Activated CD8-positive, alpha-beta T cell treated with anti-CD3 and anti-CD28 coated beads for 36 hours (primary cell): Measurements from ENCODE around the gene ANKDD1B. TPM values are rescaled to one million over a fixed set of nuclear protein-coding genes. Genes with fewer than 3 reads are reported as not detected.

Experiments used
- ATAC-seq: fragments of 200-7000 bp; cut with Tn5 transposase; one replicate; pipeline ENCODE4 v1.10.0; 2021; ENCODE audit warnings: mild to moderate bottlenecking, moderate library complexity
- CTCF ChIA-PET: fragments of 350-600 bp; sonication (Branson Sonifier 250); formaldehyde crosslinking; loops from one replicate; lab custom pipeline; 2021; ENCODE audit warnings: antibody characterized with exemption; lab: Charles Lee
- POLR2A ChIA-PET: fragments of 350-600 bp; sonication (Branson Sonifier 250); formaldehyde crosslinking; loops from one replicate; lab custom pipeline; 2021; ENCODE audit warnings: antibody characterized with exemption; lab: Charles Lee
- DNase-seq: peaks from one replicate; pipeline ENCODE4 v3.0.0-alpha.2; 2020
- H3K27ac Mint-ChIP-seq: one replicate; pipeline ENCODE4 v1.8.0; 2021; ENCODE audit warnings: mild to moderate bottlenecking, mixed read lengths
- H3K27me3 Mint-ChIP-seq: one replicate; pipeline ENCODE4 v1.8.0; 2021; ENCODE audit warnings: mixed read lengths
- H3K36me3 Mint-ChIP-seq: one replicate; pipeline ENCODE4 v1.8.0; 2021; ENCODE audit warnings: low read depth, mixed read lengths
- H3K4me1 Mint-ChIP-seq: one replicate; pipeline ENCODE4 v1.8.0; 2021; ENCODE audit warnings: low read depth, mixed read lengths
- H3K4me3 Mint-ChIP-seq: one replicate; pipeline ENCODE4 v1.8.0; 2021; ENCODE audit warnings: mild to moderate bottlenecking, moderate library complexity, mixed read lengths
- H3K9me3 Mint-ChIP-seq: one replicate; pipeline ENCODE4 v1.8.0; 2021; ENCODE audit warnings: mixed read lengths
- intact Hi-C: fragments of 100-400 bp; cut with micrococcal nuclease; formaldehyde crosslinking; loops from one replicate; pipeline ENCODE4 v1.10.0; 2022
- total RNA-seq, 2 experiments: library from RNA; stranded (reverse); gene quantifications; one replicate each; pipeline ENCODE4 v1.2.3, GENCODE V29; 2021
- TF ChIP-seq, protein P1 (sequence below): fragments of 200-600 bp; IDR thresholded peaks from one replicate; pipeline ENCODE4 v1.8.0; 2022; ENCODE audit warnings: antibody characterized with exemption, mild to moderate bottlenecking

The ANKDD1B gene
- total RNA-seq, 2 experiments from 2014 or later: not detected

DNA sequence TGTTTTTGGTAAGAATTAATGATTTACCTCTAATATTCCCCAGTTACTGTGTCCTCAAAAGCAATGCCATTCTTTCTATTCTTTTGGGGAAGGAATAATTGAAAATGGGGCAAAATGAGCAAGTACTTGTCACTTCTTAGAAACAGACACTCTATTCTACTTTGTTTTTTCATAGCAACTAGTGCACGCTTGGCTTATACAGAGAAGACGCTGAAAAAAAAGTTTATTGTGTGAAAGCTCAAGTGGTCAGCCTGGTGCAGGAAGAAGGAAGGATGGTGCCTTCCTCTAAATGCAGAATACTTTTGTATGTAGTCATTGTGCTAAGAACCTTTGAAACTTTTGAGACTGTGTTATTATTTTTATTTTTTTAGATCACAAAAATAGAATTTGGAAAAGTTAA is 29.6 kb downstream of the ANKDD1B start:
- no peak for ATAC-seq
- Mint-ChIP-seq H3K27ac (no peak overlapping the region), H3K4me1 (no peaks in the 10 kb centered on the region), H3K27me3 (no peaks in the 10 kb centered on the region), H3K4me3 (no peak overlapping the region), H3K36me3 (no peaks in the 10 kb centered on the region), H3K9me3 (peaks cover 2% of the 10 kb centered on the region)
- ChIA-PET CTCF (no interaction called here), POLR2A (no interaction called here)
- TF ChIP-seq, protein P1, sequence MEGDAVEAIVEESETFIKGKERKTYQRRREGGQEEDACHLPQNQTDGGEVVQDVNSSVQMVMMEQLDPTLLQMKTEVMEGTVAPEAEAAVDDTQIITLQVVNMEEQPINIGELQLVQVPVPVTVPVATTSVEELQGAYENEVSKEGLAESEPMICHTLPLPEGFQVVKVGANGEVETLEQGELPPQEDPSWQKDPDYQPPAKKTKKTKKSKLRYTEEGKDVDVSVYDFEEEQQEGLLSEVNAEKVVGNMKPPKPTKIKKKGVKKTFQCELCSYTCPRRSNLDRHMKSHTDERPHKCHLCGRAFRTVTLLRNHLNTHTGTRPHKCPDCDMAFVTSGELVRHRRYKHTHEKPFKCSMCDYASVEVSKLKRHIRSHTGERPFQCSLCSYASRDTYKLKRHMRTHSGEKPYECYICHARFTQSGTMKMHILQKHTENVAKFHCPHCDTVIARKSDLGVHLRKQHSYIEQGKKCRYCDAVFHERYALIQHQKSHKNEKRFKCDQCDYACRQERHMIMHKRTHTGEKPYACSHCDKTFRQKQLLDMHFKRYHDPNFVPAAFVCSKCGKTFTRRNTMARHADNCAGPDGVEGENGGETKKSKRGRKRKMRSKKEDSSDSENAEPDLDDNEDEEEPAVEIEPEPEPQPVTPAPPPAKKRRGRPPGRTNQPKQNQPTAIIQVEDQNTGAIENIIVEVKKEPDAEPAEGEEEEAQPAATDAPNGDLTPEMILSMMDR: no peak
- intact Hi-C loops: no loop called here
- no peak for DNase-seq

DNA sequence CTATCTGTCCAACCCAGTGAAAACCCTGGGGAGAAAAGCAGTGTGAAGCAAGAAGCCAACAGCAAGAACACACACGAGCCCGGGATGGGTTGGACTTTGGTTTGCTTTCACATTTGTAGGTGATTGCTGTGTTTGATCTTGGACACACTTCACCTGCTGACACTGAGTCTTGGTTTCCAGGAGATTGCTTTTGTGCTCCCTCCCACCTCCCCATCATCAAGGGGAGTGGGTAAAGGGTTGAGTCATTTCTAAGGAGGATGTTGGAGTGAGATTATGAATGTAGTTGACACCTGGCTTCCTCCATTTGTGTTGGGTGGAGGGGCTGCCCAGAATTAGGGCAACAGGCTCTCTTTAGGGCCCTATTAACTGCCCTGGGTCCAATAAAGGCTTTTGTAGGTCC is 37.5 kb downstream of the ANKDD1B start:
- intact Hi-C loops: no loop called here
- POLR2A ChIA-PET: no interaction called here

DNA sequence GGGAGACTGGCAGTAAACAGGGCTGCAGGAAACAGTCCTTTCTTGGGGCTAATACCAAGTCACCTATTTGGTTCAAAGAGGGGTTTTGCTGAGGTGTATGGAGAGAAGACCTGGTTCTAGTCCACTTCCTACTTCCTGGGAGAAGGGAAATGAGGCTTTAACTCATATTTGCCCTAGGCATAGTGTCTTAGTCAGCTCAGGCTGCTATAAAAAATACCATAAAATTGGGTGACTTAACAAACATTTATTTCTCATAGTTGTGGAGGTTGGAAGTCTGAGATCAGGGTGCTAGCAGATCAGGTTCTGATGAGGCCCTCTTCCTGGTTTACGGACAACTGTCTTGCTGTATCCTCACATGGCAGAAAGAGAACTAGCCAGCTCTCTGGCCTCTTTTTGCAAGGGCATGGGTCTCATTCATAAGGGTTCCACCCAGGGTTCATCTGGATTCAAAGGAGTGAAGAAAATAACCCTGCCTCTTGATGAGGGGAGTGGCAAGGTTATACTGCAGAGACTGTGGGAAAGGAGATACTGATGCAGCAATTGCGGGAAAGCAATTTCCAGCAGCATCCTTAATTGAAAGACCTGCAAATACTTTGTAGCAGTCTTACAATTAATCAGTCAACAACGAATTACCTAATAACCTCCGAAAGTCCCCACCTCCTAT is 40.5 kb downstream of the ANKDD1B start:
- Mint-ChIP-seq H3K4me1 (no peaks in the 10 kb centered on the region), H3K27me3 (no peaks in the 10 kb centered on the region), H3K4me3 (no peak overlapping the region), H3K9me3 (peaks cover 3% of the 10 kb centered on the region), H3K36me3 (no peaks in the 10 kb centered on the region), H3K27ac (no peak overlapping the region)
- ATAC-seq (no peak), DNase-seq (no peak)
- intact Hi-C loops: no loop called here
- ChIA-PET CTCF (no interaction called here), POLR2A (no interaction called here)
- TF ChIP-seq, protein P1: no peak

More for the DNA sequence above, 37.5 kb downstream of the ANKDD1B start:
- Mint-ChIP-seq H3K36me3 (no peaks in the 10 kb centered on the region), H3K4me3 (no peak overlapping the region), H3K4me1 (no peaks in the 10 kb centered on the region), H3K27me3 (no peaks in the 10 kb centered on the region), H3K27ac (no peak overlapping the region), H3K9me3 (peaks cover 3% of the 10 kb centered on the region)
- DNase-seq (peak; percentile 6), ATAC-seq (peak; percentile 64)
- TF ChIP-seq, protein P1: no peak
- CTCF ChIA-PET: no interaction called here

DNA sequence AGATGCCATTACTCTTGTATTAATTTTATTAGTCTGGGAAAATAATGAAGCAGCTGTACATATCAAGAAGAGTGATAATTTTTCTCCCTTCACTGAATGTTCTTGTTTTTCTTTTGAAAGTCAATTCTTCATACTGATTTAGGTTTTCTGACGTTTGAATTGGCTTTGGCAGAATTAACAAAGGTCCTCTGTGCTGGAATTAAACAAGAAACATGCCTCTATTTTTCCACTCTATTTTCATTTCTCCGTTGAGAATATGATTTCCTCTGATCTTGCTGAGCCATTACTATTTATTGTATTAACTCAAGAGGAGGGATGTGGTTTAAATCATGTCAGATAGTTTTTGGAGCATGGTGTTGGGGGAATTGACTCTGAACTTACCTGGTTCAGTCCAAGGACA is 42.3 kb downstream of the ANKDD1B start:
- DNase-seq (no peak), ATAC-seq (no peak)
- no peaks in the 10 kb centered on the region for H3K4me1 Mint-ChIP-seq
- no peak overlapping the region for H3K27ac Mint-ChIP-seq
- POLR2A ChIA-PET: no interaction called here
- no peaks in the 10 kb centered on the region for H3K9me3 Mint-ChIP-seq
- no peaks in the 10 kb centered on the region for H3K36me3 Mint-ChIP-seq
- CTCF ChIA-PET: no interaction called here
- H3K27me3 Mint-ChIP-seq: no peaks in the 10 kb centered on the region
- intact Hi-C loops: no loop called here
- H3K4me3 Mint-ChIP-seq: no peak overlapping the region
- TF ChIP-seq, protein P1: no peak

DNA sequence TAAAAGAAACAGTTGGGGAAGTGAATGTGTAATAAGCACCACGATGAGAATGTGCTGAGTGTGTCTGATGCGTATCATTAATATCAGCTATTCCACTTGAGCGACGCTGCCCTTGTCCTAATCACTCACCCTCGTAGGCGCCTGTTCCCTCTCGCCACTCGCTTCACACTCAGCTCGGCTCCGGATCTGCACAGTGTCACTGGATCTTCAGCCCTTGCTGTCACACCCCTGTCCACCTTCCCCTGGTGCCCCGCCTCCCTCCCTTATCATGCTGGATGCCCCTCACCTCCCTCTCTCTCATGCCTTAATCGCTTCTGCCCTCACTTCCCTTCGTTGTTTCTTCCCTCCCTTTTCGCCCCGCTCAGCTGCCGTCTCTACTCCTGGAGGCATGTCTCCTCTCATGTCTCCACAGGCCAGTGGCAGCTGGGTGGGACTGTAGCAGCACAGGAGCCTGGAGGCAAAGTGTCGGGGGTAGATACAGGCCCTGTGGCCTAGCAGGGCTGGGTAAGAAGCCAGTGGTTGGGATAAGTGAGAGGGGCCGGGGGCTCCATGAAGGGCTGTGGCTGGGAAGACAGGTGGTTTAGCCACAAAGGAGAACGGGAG is 43.5 kb downstream of the ANKDD1B start:
- Mint-ChIP-seq H3K27me3 (no peaks in the 10 kb centered on the region), H3K4me3 (no peak overlapping the region), H3K36me3 (no peaks in the 10 kb centered on the region), H3K9me3 (no peaks in the 10 kb centered on the region), H3K27ac (no peak overlapping the region), H3K4me1 (no peaks in the 10 kb centered on the region)
- ATAC-seq (no peak), DNase-seq (no peak)
- POLR2A ChIA-PET: no interaction called here
- intact Hi-C loops: no loop called here
- TF ChIP-seq, protein P1: no peak
- CTCF ChIA-PET: no interaction called here
